A549 treated with GW870086 at 1 μM for 4 hours (cell line): ENCODE measurements around the gene TBC1D21. TPM values are rescaled to one million over a fixed set of nuclear protein-coding genes. Genes with fewer than 3 reads are reported as not detected.

ENCODE experiments used
- total RNA-seq: library from RNA; stranded (reverse); fragments of 200-300 nt; extraction: Qiagen RNA extraction; gene quantifications from 5 replicates; pipeline ENCODE4 v1.2.3, GENCODE V29; 2022; ENCODE audit warnings: low read depth

TBC1D21 gene, protein sequence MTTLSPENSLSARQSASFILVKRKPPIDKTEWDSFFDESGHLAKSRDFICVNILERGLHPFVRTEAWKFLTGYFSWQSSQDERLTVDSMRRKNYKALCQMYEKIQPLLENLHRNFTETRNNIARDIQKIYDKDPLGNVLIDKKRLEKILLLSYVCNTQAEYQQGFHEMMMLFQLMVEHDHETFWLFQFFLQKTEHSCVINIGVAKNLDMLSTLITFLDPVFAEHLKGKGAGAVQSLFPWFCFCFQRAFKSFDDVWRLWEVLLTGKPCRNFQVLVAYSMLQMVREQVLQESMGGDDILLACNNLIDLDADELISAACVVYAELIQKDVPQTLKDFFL
- not detected in 5 replicates for total RNA-seq

DNA sequence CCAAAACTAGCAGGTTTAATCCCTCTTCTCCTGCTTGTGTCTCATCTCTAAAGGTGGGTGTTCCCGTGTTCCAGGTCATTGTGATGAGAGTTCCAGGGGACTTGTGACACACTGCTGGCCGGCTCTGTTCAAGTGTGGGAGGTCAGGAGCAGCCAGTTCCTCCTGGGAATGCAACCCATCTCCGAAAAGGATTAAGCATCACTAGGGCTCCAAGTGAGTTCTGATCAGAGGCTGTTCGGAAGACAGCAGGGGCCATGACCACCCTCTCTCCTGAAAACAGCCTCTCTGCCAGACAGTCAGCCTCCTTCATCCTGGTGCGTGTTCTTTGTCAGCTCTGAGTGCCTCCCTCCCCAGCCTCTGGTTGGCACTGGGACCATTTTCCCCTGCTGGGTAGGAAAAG is at the start of gene TBC1D21:
Gene TBC1D21, plus strand, starts transcription at position 109 of the 400 bp plus-strand sequence. Its CDS starts 146 bp downstream, at position 255.

DNA sequence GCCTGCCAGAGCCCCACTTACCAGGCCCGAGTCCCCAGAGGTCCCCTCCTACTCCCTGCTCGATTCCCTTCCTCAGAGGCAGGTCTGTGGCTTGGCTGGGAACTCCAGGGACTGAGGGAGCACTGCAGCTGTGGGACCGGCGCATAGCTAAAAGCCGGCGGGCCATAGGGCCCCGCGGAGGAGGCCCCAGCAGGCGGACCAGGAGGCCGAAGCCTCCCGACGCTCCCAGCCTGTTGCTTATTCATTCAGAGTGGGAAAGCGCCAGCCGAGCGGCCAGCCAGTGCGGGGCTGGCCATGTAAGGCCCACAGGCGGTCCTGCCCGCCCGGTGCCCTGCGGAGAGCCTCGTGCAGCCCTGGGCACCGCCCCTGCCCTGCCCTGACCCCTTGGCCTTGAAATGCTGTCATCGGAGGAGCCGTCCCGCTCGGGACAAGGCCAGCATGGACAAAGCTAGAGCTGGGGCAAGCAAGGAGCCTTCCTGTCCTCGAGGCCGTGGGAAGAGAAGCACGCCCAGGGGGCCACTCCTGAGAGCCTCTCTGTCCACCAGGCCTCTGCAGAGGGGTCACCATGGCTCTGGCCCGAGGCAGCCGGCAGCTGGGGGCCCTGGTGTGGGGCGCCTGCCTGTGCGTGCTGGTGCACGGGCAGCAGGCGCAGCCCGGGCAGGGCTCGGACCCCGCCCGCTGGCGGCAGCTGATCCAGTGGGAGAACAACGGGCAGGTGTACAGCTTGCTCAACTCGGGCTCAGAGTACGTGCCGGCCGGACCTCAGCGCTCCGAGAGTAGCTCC is 53.0 kb downstream of the TBC1D21 start, which contains the start of gene LOXL1:
Gene LOXL1, plus strand, starts transcription at position 244 of the 784 bp plus-strand sequence. Its CDS starts 322 bp downstream, at position 566.

Other genes starting within 250 kb of the TBC1D21 start
- gene NPTN, start 240.2 kb upstream of the TBC1D21 start, total RNA-seq, result 185 to 210 TPM (median 200 TPM) in 5 replicates
- gene CD276, start 189.2 kb upstream of the TBC1D21 start, total RNA-seq, result 61.7 to 81.3 TPM (median 75.4 TPM) in 5 replicates
- gene INSYN1, start 120.2 kb upstream of the TBC1D21 start, total RNA-seq, result 1.3 to 2.7 TPM (median 2.0 TPM) in 5 replicates
- gene LOXL1, start 52.9 kb downstream of the TBC1D21 start, total RNA-seq, result 0.41 to 0.95 TPM (median 0.67 TPM) in 5 replicates
- gene STOML1, start 118.7 kb downstream of the TBC1D21 start, total RNA-seq, result 9.5 to 13.3 TPM (median 11.8 TPM) in 5 replicates
- 12.4 to 18.0 TPM (median 15.8 TPM) in 5 replicates for gene PML, start 121.2 kb downstream of the TBC1D21 start, total RNA-seq
- 0.06 to 0.16 TPM (median 0.09 TPM) in 5 replicates for gene GOLGA6A, start 209.0 kb downstream of the TBC1D21 start, total RNA-seq